OCI-LY3 (cell line): ENCODE data around the gene EMX1.

Source experiments
- H2AFZ ChIP-seq: fragments of 200-600, 300-600 bp; shearing (Covaris generic); 2 replicates; pipeline ENCODE4 v1.6.0; 2014; ENCODE audit warnings: antibody characterized with exemption, low read depth, low read length
- H3K27ac ChIP-seq: fragments of 200-600, 300-600 bp; sonication (generic); 2 replicates; pipeline ENCODE4 v1.5.1; 2014; ENCODE audit warnings: mild to moderate bottlenecking, low read length, moderate library complexity, mixed read lengths
- H3K27me3 ChIP-seq: fragments of 200-600, 300-600 bp; sonication (generic); 2 replicates; pipeline ENCODE4 v1.6.1; 2014; ENCODE audit warnings: low read depth, low read length, mixed read lengths
- H3K36me3 ChIP-seq: fragments of 200-600, 300-600 bp; sonication (generic); replicated peaks from 2 replicates; pipeline ENCODE3; 2014; ENCODE audit warnings: low read depth, low read length, mixed read lengths
- H3K4me1 ChIP-seq: fragments of 300-600, 200-600 bp; sonication (generic); 2 replicates; pipeline ENCODE4 v1.6.1; 2014; ENCODE audit warnings: low read length, mixed read lengths
- H3K4me2 ChIP-seq: fragments of 200-600, 300-600 bp; sonication (generic); 2 replicates; pipeline ENCODE4 v1.6.1; 2014; ENCODE audit warnings: low read length, mixed read lengths
- H3K4me3 ChIP-seq: fragments of 300-600, 200-600 bp; sonication (generic); 2 replicates; pipeline ENCODE4 v1.5.1; 2014; ENCODE audit warnings: antibody characterized with exemption, mild to moderate bottlenecking, low read length, moderate library complexity
- H3K79me2 ChIP-seq: fragments of 300-600, 200-600 bp; shearing (Covaris generic); 2 replicates; pipeline ENCODE4 v1.6.1; 2014; ENCODE audit warnings: mild to moderate bottlenecking, low read length, mixed read lengths
- H3K9ac ChIP-seq: fragments of 300-600, 200-600 bp; shearing (Covaris generic); 2 replicates; pipeline ENCODE4 v1.6.0; 2014; ENCODE audit warnings: mild to moderate bottlenecking, low read length, moderate library complexity
- H3K9me3 ChIP-seq: fragments of 200-600, 300-600 bp; shearing (Covaris generic); 2 replicates; pipeline ENCODE4 v1.6.1; 2014; ENCODE audit warnings: low read length, mixed read lengths; ENCODE audit not compliant: insufficient read depth
- H4K20me1 ChIP-seq: fragments of 200-600, 300-600 bp; sonication (generic); 2 replicates; pipeline ENCODE4 v1.6.1; 2016; ENCODE audit warnings: low read length, mixed read lengths; ENCODE audit not compliant: insufficient read depth
- CTCF ChIP-seq: fragments of 200-600, 300-600 bp; sonication (generic); IDR thresholded peaks from 2 replicates; pipeline ENCODE4 v1.5.1; 2014; ENCODE audit warnings: antibody characterized with exemption, low read length, low read depth
- EZH2phosphoT487 ChIP-seq: fragments of 200-600 bp; shearing (Covaris generic); IDR thresholded peaks from 2 replicates; pipeline ENCODE4 v1.6.1; 2018; ENCODE audit warnings: antibody characterized with exemption, mixed run types, low read depth

The EMX1 gene

GRCh38 chr2:72959554-72959953 lies 42.2 kb downstream of the EMX1 start:
- H3K27me3 ChIP-seq: no peaks in the 10 kb centered on the region
- TF ChIP-seq CTCF: no peak
- TF ChIP-seq EZH2phosphoT487: no peak
- no peaks in the 10 kb centered on the region for H3K36me3 ChIP-seq
- H3K4me2 ChIP-seq: no peak overlapping the region
- no peaks in the 10 kb centered on the region for H3K79me2 ChIP-seq
- no peak overlapping the region for H2AFZ ChIP-seq
- no peaks in the 10 kb centered on the region for H3K9me3 ChIP-seq
- no peak overlapping the region for H3K27ac ChIP-seq
- no peak overlapping the region for H3K4me3 ChIP-seq
- H3K9ac ChIP-seq: no peak overlapping the region
- no peaks in the 10 kb centered on the region for H4K20me1 ChIP-seq
- peaks cover 8% of the 10 kb centered on the region for H3K4me1 ChIP-seq

- H3K36me3 ChIP-seq: no peaks in the 10 kb centered on the region
- H3K79me2 ChIP-seq: no peaks in the 10 kb centered on the region
- TF ChIP-seq EZH2phosphoT487 (no peak), CTCF (no peak)
- no peaks in the 10 kb centered on the region for H3K9me3 ChIP-seq
- H3K9ac ChIP-seq: no peak overlapping the region
- H3K27ac ChIP-seq: no peak overlapping the region
- H3K27me3 ChIP-seq: no peaks in the 10 kb centered on the region
- no peak overlapping the region for H3K4me3 ChIP-seq
- no peaks in the 10 kb centered on the region for H4K20me1 ChIP-seq
- peaks cover 8% of the 10 kb centered on the region for H3K4me1 ChIP-seq
- no peak overlapping the region for H3K4me2 ChIP-seq
- no peak overlapping the region for H2AFZ ChIP-seq
Observed at GRCh38 chr2:72959995-72960981, 43.0 kb downstream of the EMX1 start.

- Histone ChIP-seq H3K27ac (no peak overlapping the region), H3K79me2 (no peaks in the 10 kb centered on the region), H3K4me3 (no peak overlapping the region), H3K4me1 (peaks cover 8% of the 10 kb centered on the region), H3K9ac (no peak overlapping the region), H3K4me2 (no peak overlapping the region), H3K9me3 (no peaks in the 10 kb centered on the region), H2AFZ (no peak overlapping the region), H4K20me1 (no peaks in the 10 kb centered on the region), H3K36me3 (no peaks in the 10 kb centered on the region), H3K27me3 (no peaks in the 10 kb centered on the region)
- TF ChIP-seq CTCF (no peak), EZH2phosphoT487 (no peak)
Observed at GRCh38 chr2:72961036-72961720, 43.9 kb downstream of the EMX1 start.

- Histone ChIP-seq H3K79me2 (no peaks in the 10 kb centered on the region), H3K4me3 (no peak overlapping the region), H3K9ac (no peak overlapping the region), H3K4me2 (no peak overlapping the region), H3K27me3 (no peaks in the 10 kb centered on the region), H3K27ac (no peak overlapping the region), H3K4me1 (peaks cover 2% of the 10 kb centered on the region), H2AFZ (no peak overlapping the region), H3K36me3 (no peaks in the 10 kb centered on the region), H4K20me1 (no peaks in the 10 kb centered on the region), H3K9me3 (no peaks in the 10 kb centered on the region)
- TF ChIP-seq EZH2phosphoT487 (no peak), CTCF (no peak)
Observed at GRCh38 chr2:72961853-72962468, 44.6 kb downstream of the EMX1 start.
